K562 (cell line): Measurements from ENCODE around the gene ARL3. TPM values are rescaled to one million over a fixed set of nuclear protein-coding genes. Genes with fewer than 3 reads are reported as not detected.

ENCODE experiments used
- CREB1 ChIP-seq, 2 experiments: sonication (generic) in 1 of 2; formaldehyde crosslinking in 1 of 2; IDR thresholded peaks; 2 replicates each; pipeline versions ENCODE4 v1.6.1 to v1.8.0; 2012 to 2022; ENCODE audit warnings: inconsistent platforms in 1 of 2, mild to moderate bottlenecking in 1 of 2, missing genetic modification reagents in 1 of 2, moderate library complexity in 1 of 2
- ETS2 ChIP-seq: IDR thresholded peaks from 2 replicates; pipeline ENCODE4 v1.6.1; 2016; ENCODE audit warnings: borderline replicate concordance, missing genetic modification characterization, mild to moderate bottlenecking, moderate library complexity, missing compliant biosample characterization; ENCODE audit not compliant: poor library complexity, severe bottlenecking
- GATAD2A ChIP-seq: fragments of 450-650 bp; IDR thresholded peaks from 2 replicates; pipeline ENCODE4 v1.6.1; 2017
- HBP1 ChIP-seq: fragments of 450-650 bp; formaldehyde crosslinking; IDR thresholded peaks from 2 replicates; pipeline ENCODE4 v1.4.0; 2022; ENCODE audit warnings: missing genetic modification characterization
- IFI16 ChIP-seq: fragments of 250-450 bp; sonication (Bioruptor Pico); IDR thresholded peaks from 2 replicates; pipeline ENCODE4 v2.1.2; 2022; ENCODE audit warnings: mild to moderate bottlenecking, inconsistent platforms
- KLF16 ChIP-seq: IDR thresholded peaks from 2 replicates; pipeline ENCODE4 v1.6.1; 2016; ENCODE audit warnings: antibody characterized with exemption
- MLX ChIP-seq, 2 experiments: fragments of 450-650 bp in 1 of 2; sonication (generic) in 1 of 2; formaldehyde crosslinking; conservative IDR thresholded peaks; 2 replicates each; pipeline versions ENCODE4 v1.4.0 to v1.8.1; 2020 to 2022; ENCODE audit warnings: mild to moderate bottlenecking in 1 of 2, missing genetic modification reagents in 1 of 2
- MTF1 ChIP-seq: fragments of 250-450 bp; sonication (Bioruptor Pico); IDR thresholded peaks from 2 replicates; pipeline ENCODE4 v1.9.0; 2021; ENCODE audit warnings: moderate library complexity, mild to moderate bottlenecking, inconsistent platforms, borderline replicate concordance
- NCOA4 ChIP-seq: fragments of 450-650 bp; IDR thresholded peaks from 2 replicates; pipeline ENCODE4 v1.6.1; 2018; ENCODE audit warnings: mild to moderate bottlenecking; ENCODE audit not compliant: partially characterized antibody
- PBX2 ChIP-seq, 2 experiments: IDR thresholded peaks in 1 of 2; conservative IDR thresholded peaks in 1 of 2; 2 replicates each; pipeline ENCODE4 v1.6.1; 2016; ENCODE audit warnings: low read depth in 2 of 2, mild to moderate bottlenecking in 1 of 2, missing compliant biosample characterization in 1 of 2, missing genetic modification characterization in 1 of 2, moderate library complexity in 1 of 2
- PREB ChIP-seq: sonication (generic); formaldehyde crosslinking; IDR thresholded peaks from 2 replicates; pipeline ENCODE4 v1.8.1; 2023; ENCODE audit warnings: mild to moderate bottlenecking, missing genetic modification reagents
- SMC3 ChIP-seq: conservative IDR thresholded peaks from 2 replicates; pipeline ENCODE4 v1.6.1; 2011; ENCODE audit warnings: low read depth, low read length, improper control_type of control experiment; ENCODE audit not compliant: insufficient read depth
- ZMIZ1 ChIP-seq, 2 experiments: fragments of 150-350 bp in 1 of 2; IDR thresholded peaks; 2 replicates each; pipeline ENCODE4 v1.6.1; 2012 to 2016; ENCODE audit warnings: low read depth in 2 of 2, low read length in 2 of 2, mild to moderate bottlenecking in 1 of 2, moderate library complexity in 1 of 2
- ZNF512 ChIP-seq: IDR thresholded peaks from 2 replicates; pipeline ENCODE4 v1.6.1; 2016; ENCODE audit warnings: missing genetic modification characterization, missing compliant biosample characterization
- polyA plus RNA-seq, 8 experiments: library from polyadenylated mRNA; depleted of rRNA in 4 of 8; stranded (reverse) in 5 of 8; unstranded in 3 of 8; fragments of >200 nt; fragmentation: Nextera tagmentation in 2 of 8; fragmentation: Illumina TruSeq in 1 of 8; extraction: Ambion mirVana in 2 of 8; extraction: Trizol in 1 of 8; gene quantifications; 2 replicates each; pipeline versions ENCODE4 v1.2.1 to v1.2.3, GENCODE V29; 2011 to 2014; ENCODE audit warnings: inconsistent platforms in 1 of 8, missing spikeins in 1 of 8
- total RNA-seq, 7 experiments: library from RNA; depleted of rRNA in 6 of 7; stranded (reverse); fragments of >200 nt in 6 of 7; fragmentation: Illumina TruSeq in 2 of 7; extraction: Trizol in 2 of 7; gene quantifications; 2 replicates each; pipeline versions ENCODE4 v1.2.1 to v1.2.3, GENCODE V29; 2011 to 2021; ENCODE audit warnings: low replicate concordance in 1 of 7

Gene ARL3
- total and polyA plus RNA-seq, 9 of the 15 experiments (the other 6 are each of a cell fraction or from before 2014, with no cell fraction given), result 2.9 to 8.9 (median 4.8) TPM

- TF ChIP-seq ZNF512 (no peak), HBP1 (no peak), PBX2 (CRISPR knock-in tag; IDR thresholded peaks at IDR 0.05; ENCODE audit: low read depth) (no peak), PBX2 (tag; conservative IDR thresholded peaks at IDR 0.05; ENCODE audit: low read depth) (0 out of 2 replicates have a peak, but pooled peaks have one; percentile 9), SMC3 (no peak), GATAD2A (peak; percentile 69), ETS2 (tag) (no peak), MTF1 (CRISPR knock-in tag) (no peak), IFI16 (CRISPR knock-in tag) (no peak), CREB1 (IDR thresholded peaks at IDR 0.05) (no peak; the same call in 1 of the 2 replicates), CREB1 (CRISPR knock-in tag; IDR thresholded peaks at IDR 0.05) (no peak), KLF16 (peak; percentile 71), ZMIZ1 (IDR thresholded peaks at IDR 0.05; ENCODE audit: low read depth in 2 of 2, low read length in 2 of 2) (0 out of 4 replicates have a peak, but pooled peaks of 1 of the 2 experiments have one; percentile 34), PREB (CRISPR knock-in tag) (no peak), MLX (CRISPR knock-in tag; conservative IDR thresholded peaks at IDR 0.05) (no peak), NCOA4 (no peak)
Measured at GRCh38 chr10:102763037-102763607, 48.9 kb upstream of the ARL3 start (continued).
